Measurements from ENCODE around the gene NFKBIE.
"Not testable (repeated sequence)": the region's sequence is repeated elsewhere in the genome, so short reads cannot be mapped to it uniquely, and the experiment has no call there.

The NFKBIE gene

GRCh38 chr6:44265007-44265721 is at the start of gene NFKBIE:
Gene NFKBIE, minus strand, starts transcription at chr6:44265551. Its CDS starts 205 bp downstream, at chr6:44265346.
- DNase-seq, result peak; percentile 97

- DNase-seq, result not testable (repeated sequence)
Measured at GRCh38 chr6:44314657-44315056, 49.3 kb upstream of the NFKBIE start.

GRCh38 chr6:44312901-44313788 is 47.8 kb upstream of the NFKBIE start, which contains the start of gene AARS2:
Gene AARS2, minus strand, starts transcription at chr6:44313347. Its CDS starts 24 bp downstream, at chr6:44313323.
- peak; percentile 97 for DNase-seq

GRCh38 chr6:44311767-44312166 is 46.4 kb upstream of the NFKBIE start:
- DNase-seq, result no peak

- no peak for DNase-seq
Measured at GRCh38 chr6:44311304-44311703, 46.0 kb upstream of the NFKBIE start.

GRCh38 chr6:44310241-44310640 is 44.9 kb upstream of the NFKBIE start:
- DNase-seq, result no peak

GRCh38 chr6:44309631-44310030 is 44.3 kb upstream of the NFKBIE start:
- DNase-seq, result no peak

GRCh38 chr6:44309092-44309491 is 43.7 kb upstream of the NFKBIE start:
- DNase-seq, result no peak

- no peak for DNase-seq
Measured at GRCh38 chr6:44307217-44307616, 41.9 kb upstream of the NFKBIE start.

GRCh38 chr6:44306710-44307109 is 41.4 kb upstream of the NFKBIE start:
- DNase-seq, result no peak

- DNase-seq, result no peak
Measured at GRCh38 chr6:44305200-44305725, 39.9 kb upstream of the NFKBIE start.

- peak; percentile 43 for DNase-seq
Measured at GRCh38 chr6:44304282-44305199, 39.2 kb upstream of the NFKBIE start.

GRCh38 chr6:44303842-44304241 is 38.5 kb upstream of the NFKBIE start:
- no peak for DNase-seq

- no peak for DNase-seq
Measured at GRCh38 chr6:44302856-44303255, 37.5 kb upstream of the NFKBIE start.

- DNase-seq, result no peak
Measured at GRCh38 chr6:44301782-44302564, 36.6 kb upstream of the NFKBIE start.

- DNase-seq, result no peak
Measured at GRCh38 chr6:44301106-44301505, 35.8 kb upstream of the NFKBIE start.

- DNase-seq, result no peak
Measured at GRCh38 chr6:44300292-44300823, 35.0 kb upstream of the NFKBIE start.

- DNase-seq, result no peak
Measured at GRCh38 chr6:44298864-44299263, 33.5 kb upstream of the NFKBIE start.

- DNase-seq, result no peak
Measured at GRCh38 chr6:44298055-44298803, 32.9 kb upstream of the NFKBIE start.

Data from activated CD4-positive, CD25-positive, alpha-beta regulatory T cell treated with anti-CD3 and anti-CD28 coated beads, Interleukin-2, amount 50 U/mL, for 72 hours (primary cell).